GM19328 (cell line): ENCODE data around the gene ADNP.

Source experiments
- ATAC-seq: cut with Tn5 transposase; IDR thresholded peaks from one replicate; pipeline ENCODE4 v1.9.1; 2021; ENCODE audit warnings: mild to moderate bottlenecking, moderate library complexity; ENCODE audit not compliant: unreplicated experiment

ADNP gene

GRCh38 chr20:50874111-50874757 is 57.0 kb downstream of the ADNP start:
- no peak for ATAC-seq

GRCh38 chr20:50873585-50873984 is 57.7 kb downstream of the ADNP start:
- no peak for ATAC-seq

- no peak for ATAC-seq
Measured at GRCh38 chr20:50872560-50873425, 58.4 kb downstream of the ADNP start.

GRCh38 chr20:50870561-50871161 is 60.6 kb downstream of the ADNP start:
- ATAC-seq: no peak

GRCh38 chr20:50868509-50869495 is 62.4 kb downstream of the ADNP start:
- ATAC-seq: no peak

- ATAC-seq: no peak
Measured at GRCh38 chr20:50867805-50868204, 63.4 kb downstream of the ADNP start.

- no peak for ATAC-seq
Measured at GRCh38 chr20:50866831-50867230, 64.4 kb downstream of the ADNP start.

GRCh38 chr20:50866036-50866685 is 65.1 kb downstream of the ADNP start:
- ATAC-seq: no peak

GRCh38 chr20:50865591-50865990 is 65.6 kb downstream of the ADNP start:
- ATAC-seq: no peak

GRCh38 chr20:50865114-50865513 is 66.1 kb downstream of the ADNP start:
- ATAC-seq: no peak

- ATAC-seq: no peak
Measured at GRCh38 chr20:50862546-50862945, 68.7 kb downstream of the ADNP start.

GRCh38 chr20:50861012-50861411 is 70.2 kb downstream of the ADNP start:
- no peak for ATAC-seq

GRCh38 chr20:50859161-50859560 is 72.1 kb downstream of the ADNP start:
- no peak for ATAC-seq

- no peak for ATAC-seq
Measured at GRCh38 chr20:50858525-50858924, 72.7 kb downstream of the ADNP start.

- no peak for ATAC-seq
Measured at GRCh38 chr20:50857348-50857747, 73.9 kb downstream of the ADNP start.

GRCh38 chr20:50856475-50857041 is 74.7 kb downstream of the ADNP start:
- ATAC-seq: no peak

GRCh38 chr20:50855498-50856474 is 75.5 kb downstream of the ADNP start:
- no peak for ATAC-seq

- no peak for ATAC-seq
Measured at GRCh38 chr20:50854506-50855249, 76.6 kb downstream of the ADNP start.
